ENCODE results near the gene BCL2.

GRCh38 chr18:63306249-63306648 is 13.3 kb downstream of the BCL2 start:
- TF ChIP-seq, protein P1, sequence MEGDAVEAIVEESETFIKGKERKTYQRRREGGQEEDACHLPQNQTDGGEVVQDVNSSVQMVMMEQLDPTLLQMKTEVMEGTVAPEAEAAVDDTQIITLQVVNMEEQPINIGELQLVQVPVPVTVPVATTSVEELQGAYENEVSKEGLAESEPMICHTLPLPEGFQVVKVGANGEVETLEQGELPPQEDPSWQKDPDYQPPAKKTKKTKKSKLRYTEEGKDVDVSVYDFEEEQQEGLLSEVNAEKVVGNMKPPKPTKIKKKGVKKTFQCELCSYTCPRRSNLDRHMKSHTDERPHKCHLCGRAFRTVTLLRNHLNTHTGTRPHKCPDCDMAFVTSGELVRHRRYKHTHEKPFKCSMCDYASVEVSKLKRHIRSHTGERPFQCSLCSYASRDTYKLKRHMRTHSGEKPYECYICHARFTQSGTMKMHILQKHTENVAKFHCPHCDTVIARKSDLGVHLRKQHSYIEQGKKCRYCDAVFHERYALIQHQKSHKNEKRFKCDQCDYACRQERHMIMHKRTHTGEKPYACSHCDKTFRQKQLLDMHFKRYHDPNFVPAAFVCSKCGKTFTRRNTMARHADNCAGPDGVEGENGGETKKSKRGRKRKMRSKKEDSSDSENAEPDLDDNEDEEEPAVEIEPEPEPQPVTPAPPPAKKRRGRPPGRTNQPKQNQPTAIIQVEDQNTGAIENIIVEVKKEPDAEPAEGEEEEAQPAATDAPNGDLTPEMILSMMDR (IDR thresholded peaks at IDR 0.05) = no peak
- TF ChIP-seq POLR2A (IDR thresholded peaks at IDR 0.05) (no peak), EP300 (IDR thresholded peaks at IDR 0.05) (no peak), POLR2AphosphoS5 (IDR thresholded peaks at IDR 0.05) (no peak)
